ENCODE measurements around the gene NBEAL2. TPM values are rescaled to one million over a fixed set of nuclear protein-coding genes. Genes with fewer than 3 reads are reported as not detected.

The NBEAL2 gene
- total and polyA plus RNA-seq, 10 of the 15 experiments (the other 5 are each of a cell fraction or from before 2014, with no cell fraction given): 0.07 to 127 (median 29.4) TPM

DNA sequence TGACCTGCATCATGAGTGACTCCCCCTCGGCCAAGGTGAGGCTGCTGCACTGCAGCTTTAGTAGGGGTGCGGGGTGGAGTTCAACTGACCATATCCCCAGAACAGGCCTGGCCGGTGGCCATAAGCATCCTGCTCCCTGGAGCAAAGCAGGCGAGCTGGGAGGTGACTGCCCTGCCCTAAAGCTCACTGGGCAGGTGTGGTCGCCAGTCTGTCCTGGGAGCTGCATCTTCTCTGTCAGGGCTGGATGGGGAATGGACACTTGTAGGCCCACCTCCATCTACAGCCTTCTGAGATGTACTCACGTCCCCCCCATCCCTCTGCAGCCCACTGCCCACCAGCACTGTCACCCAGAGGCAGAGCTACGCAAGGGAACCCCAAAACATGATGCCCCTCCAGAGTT lies 14.5 kb downstream of the NBEAL2 start (continued):
- TF ChIP-seq NKRF (conservative IDR thresholded peaks at IDR 0.05) (no peak), SIX5 (IDR thresholded peaks at IDR 0.05; ENCODE audit: low read depth, low read length, severe bottlenecking) (no peak), SREBF2 (IDR thresholded peaks at IDR 0.05; ENCODE audit: low read length) (no peak), NR2C2 (IDR thresholded peaks at IDR 0.05; ENCODE audit: borderline replicate concordance, control insufficient read depth, insufficient read length, low read depth) (no peak), SUPT20H (IDR thresholded peaks at IDR 0.05; ENCODE audit: borderline replicate concordance, control insufficient read depth, low read depth, low read length) (no peak), TCF12 (IDR thresholded peaks at IDR 0.05; ENCODE audit: low read depth, low read length) (no peak), MEF2A (IDR thresholded peaks at IDR 0.05; ENCODE audit: insufficient read depth, low read depth, low read length) (no peak)
- TF ChIP-seq, protein P1, sequence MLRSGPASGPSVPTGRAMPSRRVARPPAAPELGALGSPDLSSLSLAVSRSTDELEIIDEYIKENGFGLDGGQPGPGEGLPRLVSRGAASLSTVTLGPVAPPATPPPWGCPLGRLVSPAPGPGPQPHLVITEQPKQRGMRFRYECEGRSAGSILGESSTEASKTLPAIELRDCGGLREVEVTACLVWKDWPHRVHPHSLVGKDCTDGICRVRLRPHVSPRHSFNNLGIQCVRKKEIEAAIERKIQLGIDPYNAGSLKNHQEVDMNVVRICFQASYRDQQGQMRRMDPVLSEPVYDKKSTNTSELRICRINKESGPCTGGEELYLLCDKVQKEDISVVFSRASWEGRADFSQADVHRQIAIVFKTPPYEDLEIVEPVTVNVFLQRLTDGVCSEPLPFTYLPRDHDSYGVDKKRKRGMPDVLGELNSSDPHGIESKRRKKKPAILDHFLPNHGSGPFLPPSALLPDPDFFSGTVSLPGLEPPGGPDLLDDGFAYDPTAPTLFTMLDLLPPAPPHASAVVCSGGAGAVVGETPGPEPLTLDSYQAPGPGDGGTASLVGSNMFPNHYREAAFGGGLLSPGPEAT (IDR thresholded peaks at IDR 0.05; ENCODE audit: low read depth): no peak

Data from GM12878 (cell line).